Measurements from ENCODE around the gene CAMTA1. TPM values are rescaled to one million over a fixed set of nuclear protein-coding genes. Genes with fewer than 3 reads are reported as not detected.

The CAMTA1 gene
- total RNA-seq, 1 donor from 2014 or later: 115 TPM

GRCh38 chr1:7236844-7237515, 451.7 kb downstream of the CAMTA1 start:
- no peak for DNase-seq

- DNase-seq: no peak
Measured at GRCh38 chr1:7247158-7247557, 461.9 kb downstream of the CAMTA1 start.

GRCh38 chr1:7247791-7248548, 462.7 kb downstream of the CAMTA1 start:
- no peak for DNase-seq

- no peak for DNase-seq
Measured at GRCh38 chr1:7248549-7249199, 463.4 kb downstream of the CAMTA1 start.

GRCh38 chr1:7249516-7249915, 464.3 kb downstream of the CAMTA1 start:
- DNase-seq: no peak

GRCh38 chr1:7250176-7250575, 464.9 kb downstream of the CAMTA1 start:
- DNase-seq: no peak

GRCh38 chr1:7250597-7251453, 465.6 kb downstream of the CAMTA1 start:
- DNase-seq: no peak

GRCh38 chr1:7251454-7251800, 466.2 kb downstream of the CAMTA1 start:
- DNase-seq: no peak

GRCh38 chr1:7252411-7253117, 467.3 kb downstream of the CAMTA1 start:
- DNase-seq: no peak

- no peak for DNase-seq
Measured at GRCh38 chr1:7253118-7253480, 467.8 kb downstream of the CAMTA1 start.

GRCh38 chr1:7253988-7254587, 468.8 kb downstream of the CAMTA1 start:
- DNase-seq: no peak

GRCh38 chr1:7255303-7256058, 470.2 kb downstream of the CAMTA1 start:
- no peak for DNase-seq

GRCh38 chr1:7256526-7256925, 471.3 kb downstream of the CAMTA1 start:
- no peak for DNase-seq

- DNase-seq: no peak
Measured at GRCh38 chr1:7257225-7257624, 472.0 kb downstream of the CAMTA1 start.

- no peak for DNase-seq
Measured at GRCh38 chr1:7258589-7259135, 473.4 kb downstream of the CAMTA1 start.

- DNase-seq: no peak
Measured at GRCh38 chr1:7259955-7260354, 474.7 kb downstream of the CAMTA1 start.

GRCh38 chr1:7261490-7261889, 476.2 kb downstream of the CAMTA1 start:
- no peak for DNase-seq

- no peak for DNase-seq
Measured at GRCh38 chr1:7262611-7263010, 477.4 kb downstream of the CAMTA1 start.

- no peak for DNase-seq
Measured at GRCh38 chr1:7263021-7263960, 478.0 kb downstream of the CAMTA1 start.

All from occipital lobe (tissue), 2 donors.